ENCODE measurements around the gene SRRM3. TPM values are rescaled to one million over a fixed set of nuclear protein-coding genes. Genes with fewer than 3 reads are reported as not detected.

The SRRM3 gene
- total and polyA plus RNA-seq, 9 of the 15 experiments (the other 6 are each of a cell fraction or from before 2014, with no cell fraction given): 0.04 to 0.91 (median 0.46) TPM; not detected in 2

DNA sequence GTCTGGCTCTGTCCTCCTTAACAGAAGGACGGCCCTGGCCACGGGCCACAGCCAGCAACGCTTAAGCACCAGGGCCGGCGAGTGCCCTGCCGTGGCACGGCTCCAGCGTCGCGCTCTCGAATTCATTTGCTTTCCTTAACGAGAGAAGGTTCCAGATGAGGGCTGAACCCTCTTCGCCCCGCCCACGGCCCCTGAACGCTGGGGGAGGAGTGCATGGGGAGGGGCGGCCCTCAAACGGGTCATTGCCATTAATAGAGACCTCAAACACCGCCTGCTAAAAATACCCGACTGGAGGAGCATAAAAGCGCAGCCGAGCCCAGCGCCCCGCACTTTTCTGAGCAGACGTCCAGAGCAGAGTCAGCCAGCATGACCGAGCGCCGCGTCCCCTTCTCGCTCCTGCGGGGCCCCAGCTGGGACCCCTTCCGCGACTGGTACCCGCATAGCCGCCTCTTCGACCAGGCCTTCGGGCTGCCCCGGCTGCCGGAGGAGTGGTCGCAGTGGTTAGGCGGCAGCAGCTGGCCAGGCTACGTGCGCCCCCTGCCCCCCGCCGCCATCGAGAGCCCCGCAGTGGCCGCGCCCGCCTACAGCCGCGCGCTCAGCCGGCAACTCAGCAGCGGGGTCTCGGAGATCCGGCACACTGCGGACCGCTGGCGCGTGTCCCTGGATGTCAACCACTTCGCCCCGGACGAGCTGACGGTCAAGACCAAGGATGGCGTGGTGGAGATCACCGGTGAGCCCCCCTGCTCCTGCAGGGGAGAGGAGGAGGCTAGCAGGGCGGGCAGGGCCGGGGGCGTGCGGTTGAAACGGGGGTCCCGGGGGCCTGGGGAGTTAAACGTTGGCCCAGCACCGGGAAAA lies 100.9 kb downstream of the SRRM3 start, which contains the start of gene HSPB1 (continued):
- TF ChIP-seq, protein P1, sequence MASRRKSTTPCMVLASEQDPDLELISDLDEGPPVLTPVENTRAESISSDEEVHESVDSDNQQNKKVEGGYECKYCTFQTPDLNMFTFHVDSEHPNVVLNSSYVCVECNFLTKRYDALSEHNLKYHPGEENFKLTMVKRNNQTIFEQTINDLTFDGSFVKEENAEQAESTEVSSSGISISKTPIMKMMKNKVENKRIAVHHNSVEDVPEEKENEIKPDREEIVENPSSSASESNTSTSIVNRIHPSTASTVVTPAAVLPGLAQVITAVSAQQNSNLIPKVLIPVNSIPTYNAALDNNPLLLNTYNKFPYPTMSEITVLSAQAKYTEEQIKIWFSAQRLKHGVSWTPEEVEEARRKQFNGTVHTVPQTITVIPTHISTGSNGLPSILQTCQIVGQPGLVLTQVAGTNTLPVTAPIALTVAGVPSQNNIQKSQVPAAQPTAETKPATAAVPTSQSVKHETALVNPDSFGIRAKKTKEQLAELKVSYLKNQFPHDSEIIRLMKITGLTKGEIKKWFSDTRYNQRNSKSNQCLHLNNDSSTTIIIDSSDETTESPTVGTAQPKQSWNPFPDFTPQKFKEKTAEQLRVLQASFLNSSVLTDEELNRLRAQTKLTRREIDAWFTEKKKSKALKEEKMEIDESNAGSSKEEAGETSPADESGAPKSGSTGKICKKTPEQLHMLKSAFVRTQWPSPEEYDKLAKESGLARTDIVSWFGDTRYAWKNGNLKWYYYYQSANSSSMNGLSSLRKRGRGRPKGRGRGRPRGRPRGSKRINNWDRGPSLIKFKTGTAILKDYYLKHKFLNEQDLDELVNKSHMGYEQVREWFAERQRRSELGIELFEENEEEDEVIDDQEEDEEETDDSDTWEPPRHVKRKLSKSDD (conservative IDR thresholded peaks at IDR 0.05; ENCODE audit: low read length): no peak
- TF ChIP-seq ILF3 (IDR thresholded peaks at IDR 0.05; ENCODE audit: borderline replicate concordance) (no peak), ZNF507 (tag; conservative IDR thresholded peaks at IDR 0.05) (no peak), ELF4 (CRISPR knock-in tag; IDR thresholded peaks at IDR 0.05) (0 out of 2 replicates have a peak, but pooled peaks have one; percentile 44), CHD4 (IDR thresholded peaks at IDR 0.05; ENCODE audit: insufficient read depth, insufficient replicate concordance, low read depth, low read length, poor library complexity, severe bottlenecking) (peak; percentile 86), BCOR (IDR thresholded peaks at IDR 0.05) (no peak), BHLHE40 (IDR thresholded peaks at IDR 0.05; ENCODE audit: low read length) (no peak; the same call in 1 of the 2 replicates), ZNF431 (CRISPR knock-in tag; IDR thresholded peaks at IDR 0.05) (no peak; the same call in 1 of the 2 replicates), HDAC8 (tag; IDR thresholded peaks at IDR 0.05) (no peak), ZNF644 (tag; IDR thresholded peaks at IDR 0.05; ENCODE audit: low read depth) (no peak), TCFL5 (CRISPR knock-in tag; conservative IDR thresholded peaks at IDR 0.05) (no peak), COPS2 (conservative IDR thresholded peaks at IDR 0.05) (no peak), GTF2E2 (tag; IDR thresholded peaks at IDR 0.05) (peak; percentile 95; the same call in 1 of the 2 replicates), CBX5 (IDR thresholded peaks at IDR 0.05; ENCODE audit: borderline replicate concordance, low read depth) (no peak), MTA2 (IDR thresholded peaks at IDR 0.05; ENCODE audit: low read depth) (no peak), PTBP1 (IDR thresholded peaks at IDR 0.05; ENCODE audit: low read depth, low read length) (no peak), HIVEP1 (CRISPR knock-in tag; IDR thresholded peaks at IDR 0.05) (peak; percentile 74; the same call in 1 of the 2 replicates), TCF7 (IDR thresholded peaks at IDR 0.05; ENCODE audit: borderline replicate concordance) (no peak; the same call in 1 of the 2 replicates), ZNF561 (CRISPR knock-in tag; conservative IDR thresholded peaks at IDR 0.05) (no peak), ZFX (CRISPR knock-in tag; IDR thresholded peaks at IDR 0.05) (peak; percentile 76), TAL1 (IDR thresholded peaks at IDR 0.05) (no peak), DDX20 (tag; IDR thresholded peaks at IDR 0.05; ENCODE audit: low read depth) (no peak), TARDBP (IDR thresholded peaks at IDR 0.05) (0 out of 2 replicates have a peak, but pooled peaks have one; percentile 37)
- TF ChIP-seq, protein P2, sequence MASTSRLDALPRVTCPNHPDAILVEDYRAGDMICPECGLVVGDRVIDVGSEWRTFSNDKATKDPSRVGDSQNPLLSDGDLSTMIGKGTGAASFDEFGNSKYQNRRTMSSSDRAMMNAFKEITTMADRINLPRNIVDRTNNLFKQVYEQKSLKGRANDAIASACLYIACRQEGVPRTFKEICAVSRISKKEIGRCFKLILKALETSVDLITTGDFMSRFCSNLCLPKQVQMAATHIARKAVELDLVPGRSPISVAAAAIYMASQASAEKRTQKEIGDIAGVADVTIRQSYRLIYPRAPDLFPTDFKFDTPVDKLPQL (IDR thresholded peaks at IDR 0.05; ENCODE audit: extremely low read depth, insufficient read length): peak; percentile 70
- TF ChIP-seq, protein P3, sequence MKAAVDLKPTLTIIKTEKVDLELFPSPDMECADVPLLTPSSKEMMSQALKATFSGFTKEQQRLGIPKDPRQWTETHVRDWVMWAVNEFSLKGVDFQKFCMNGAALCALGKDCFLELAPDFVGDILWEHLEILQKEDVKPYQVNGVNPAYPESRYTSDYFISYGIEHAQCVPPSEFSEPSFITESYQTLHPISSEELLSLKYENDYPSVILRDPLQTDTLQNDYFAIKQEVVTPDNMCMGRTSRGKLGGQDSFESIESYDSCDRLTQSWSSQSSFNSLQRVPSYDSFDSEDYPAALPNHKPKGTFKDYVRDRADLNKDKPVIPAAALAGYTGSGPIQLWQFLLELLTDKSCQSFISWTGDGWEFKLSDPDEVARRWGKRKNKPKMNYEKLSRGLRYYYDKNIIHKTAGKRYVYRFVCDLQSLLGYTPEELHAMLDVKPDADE (conservative IDR thresholded peaks at IDR 0.05; ENCODE audit: control insufficient read depth, low read depth, low read length): 0 out of 2 replicates have a peak, but pooled peaks have one; percentile 64

Measured in K562 (cell line).